ENCODE data around the gene PSKH1. TPM values are rescaled to one million over a fixed set of nuclear protein-coding genes. Genes with fewer than 3 reads are reported as not detected.
"Not testable (repeated sequence)": the region's sequence is repeated elsewhere in the genome, so short reads cannot be mapped to it uniquely, and the experiment has no call there.

Gene PSKH1
- total RNA-seq, 2 experiments from 2014 or later: 10.0 to 11.7 TPM

- H3K27ac Mint-ChIP-seq: no peak overlapping the region
- POLR2A ChIA-PET: no interaction called here
- CTCF ChIA-PET: interaction anchor here (1.1 to 1.8 kb wide), 2 partner anchors 39 to 56 kb away, joined by 3 to 4 read pairs; no protein-coding TSS in a partner anchor
- H3K36me3 Mint-ChIP-seq: no peaks in the 10 kb centered on the region
- H3K9me3 Mint-ChIP-seq: no peaks in the 10 kb centered on the region
- intact Hi-C loops (cut with micrococcal nuclease): no loop called here
- H3K4me3 Mint-ChIP-seq: no peak overlapping the region
- no peaks in the 10 kb centered on the region for H3K27me3 Mint-ChIP-seq
- DNase-seq: no peak
- H3K4me1 Mint-ChIP-seq (ENCODE audit: low read depth): peaks cover 28% of the 10 kb centered on the region
These were observed 37.3 kb upstream of the PSKH1 start for GRCh38 chr16:67855789-67856188.

- H3K36me3 Mint-ChIP-seq: no peaks in the 10 kb centered on the region
- no peaks in the 10 kb centered on the region for H3K9me3 Mint-ChIP-seq
- no peak overlapping the region for H3K4me3 Mint-ChIP-seq
- H3K27ac Mint-ChIP-seq: no peak overlapping the region
- no peaks in the 10 kb centered on the region for H3K27me3 Mint-ChIP-seq
- ChIA-PET POLR2A (interaction anchor here (1.1 kb wide), 1 partner anchor 9 kb away, joined by 4 read pairs; the partner anchor contains the start of gene CENPT), CTCF (interaction anchor here (0.7 to 2.2 kb wide), 6 partner anchors 9 to 229 kb away, joined by 3 to 8 read pairs (median 3); partner anchors contain the start of gene NRN1L)
- no peak for DNase-seq
- peaks cover 37% of the 10 kb centered on the region for H3K4me1 Mint-ChIP-seq (ENCODE audit: low read depth)
- intact Hi-C loops (cut with micrococcal nuclease): no loop called here
These were observed 36.0 kb upstream of the PSKH1 start for GRCh38 chr16:67856927-67857546.

GRCh38 chr16:67857547-67858233 lies 35.4 kb upstream of the PSKH1 start:
- POLR2A ChIA-PET: interaction anchor here (1.1 kb wide), 1 partner anchor 10 kb away, joined by 4 read pairs; the partner anchor contains the start of gene CENPT
- H3K4me3 Mint-ChIP-seq: no peak overlapping the region
- no peaks in the 10 kb centered on the region for H3K27me3 Mint-ChIP-seq
- peak; percentile 63 for DNase-seq
- peaks cover 38% of the 10 kb centered on the region for H3K4me1 Mint-ChIP-seq (ENCODE audit: low read depth)
- CTCF ChIA-PET: interaction anchor here (0.7 to 2.2 kb wide), 6 partner anchors 8 to 228 kb away, joined by 3 to 8 read pairs (median 3); partner anchors contain the start of gene NRN1L
- peak overlapping the region; percentile 3 for H3K27ac Mint-ChIP-seq
- intact Hi-C loops (cut with micrococcal nuclease): no loop called here
- no peaks in the 10 kb centered on the region for H3K36me3 Mint-ChIP-seq
- H3K9me3 Mint-ChIP-seq: no peaks in the 10 kb centered on the region

- no peak for DNase-seq
- no peaks in the 10 kb centered on the region for H3K36me3 Mint-ChIP-seq
- H3K27ac Mint-ChIP-seq: peak overlapping the region; percentile 9
- H3K4me1 Mint-ChIP-seq (ENCODE audit: low read depth): peaks cover 38% of the 10 kb centered on the region
- no peaks in the 10 kb centered on the region for H3K27me3 Mint-ChIP-seq
- intact Hi-C loops (cut with micrococcal nuclease): no loop called here
- ChIA-PET CTCF (interaction anchor here (1.4 to 2.2 kb wide), 2 partner anchors 7 to 42 kb away, joined by 3 to 8 read pairs; no protein-coding TSS in a partner anchor), POLR2A (interaction anchor here (0.6 kb wide), 1 partner anchor 28 kb away, joined by 4 read pairs; no protein-coding TSS in a partner anchor)
- H3K9me3 Mint-ChIP-seq: no peaks in the 10 kb centered on the region
- no peak overlapping the region for H3K4me3 Mint-ChIP-seq
These were observed 34.6 kb upstream of the PSKH1 start for GRCh38 chr16:67858500-67858899.

GRCh38 chr16:67860589-67861398 lies 32.3 kb upstream of the PSKH1 start:
- H3K36me3 Mint-ChIP-seq: peaks cover 8% of the 10 kb centered on the region
- H3K4me1 Mint-ChIP-seq (ENCODE audit: low read depth): peaks cover 32% of the 10 kb centered on the region
- no peaks in the 10 kb centered on the region for H3K27me3 Mint-ChIP-seq
- no peak overlapping the region for H3K27ac Mint-ChIP-seq
- ChIA-PET POLR2A (no interaction called here), CTCF (interaction anchor here (0.6 to 3.4 kb wide), 4 partner anchors 23 to 68 kb away, joined by 3 to 20 read pairs (median 3); no protein-coding TSS in a partner anchor)
- no peak overlapping the region for H3K4me3 Mint-ChIP-seq
- intact Hi-C loops (cut with micrococcal nuclease): no loop called here
- no peak for DNase-seq
- H3K9me3 Mint-ChIP-seq: no peaks in the 10 kb centered on the region

- peaks cover 13% of the 10 kb centered on the region for H3K36me3 Mint-ChIP-seq
- no peaks in the 10 kb centered on the region for H3K27me3 Mint-ChIP-seq
- no peaks in the 10 kb centered on the region for H3K9me3 Mint-ChIP-seq
- ChIA-PET CTCF (interaction anchor here (0.6 to 3.4 kb wide), 4 partner anchors 22 to 67 kb away, joined by 3 to 20 read pairs (median 8); no protein-coding TSS in a partner anchor), POLR2A (no interaction called here)
- intact Hi-C loops (cut with micrococcal nuclease): no loop called here
- no peak overlapping the region for H3K4me3 Mint-ChIP-seq
- H3K27ac Mint-ChIP-seq: no peak overlapping the region
- H3K4me1 Mint-ChIP-seq (ENCODE audit: low read depth): peaks cover 26% of the 10 kb centered on the region
- no peak for DNase-seq
These were observed 31.2 kb upstream of the PSKH1 start for GRCh38 chr16:67861877-67862276.

GRCh38 chr16:67862623-67863583 lies 30.2 kb upstream of the PSKH1 start:
- Mint-ChIP-seq H3K27me3 (no peaks in the 10 kb centered on the region), H3K4me3 (no peak overlapping the region), H3K36me3 (peaks cover 13% of the 10 kb centered on the region), H3K27ac (no peak overlapping the region), H3K4me1 (ENCODE audit: low read depth) (peaks cover 16% of the 10 kb centered on the region), H3K9me3 (no peaks in the 10 kb centered on the region)
- ChIA-PET CTCF (interaction anchor here (1.6 to 3.4 kb wide), 3 partner anchors 21 to 48 kb away, joined by 3 to 20 read pairs (median 14); no protein-coding TSS in a partner anchor), POLR2A (no interaction called here)
- intact Hi-C loops (cut with micrococcal nuclease): no loop called here
- DNase-seq: no peak

- POLR2A ChIA-PET; H3K27ac Mint-ChIP-seq; H3K27me3 Mint-ChIP-seq; intact Hi-C loops (cut with micrococcal nuclease); H3K4me3 Mint-ChIP-seq; DNase-seq; H3K9me3 Mint-ChIP-seq: not testable (repeated sequence)
- CTCF ChIA-PET: interaction anchor here (3.4 kb wide), 1 partner anchor 48 kb away, joined by 20 read pairs; no protein-coding TSS in a partner anchor
- Mint-ChIP-seq H3K36me3 (peaks cover 13% of the 10 kb centered on the region), H3K4me1 (ENCODE audit: low read depth) (peaks cover 10% of the 10 kb centered on the region)
These were observed 29.0 kb upstream of the PSKH1 start for GRCh38 chr16:67864044-67864443.

GRCh38 chr16:67864594-67864993 lies 28.5 kb upstream of the PSKH1 start:
- POLR2A ChIA-PET: no interaction called here
- H3K27me3 Mint-ChIP-seq: no peaks in the 10 kb centered on the region
- peaks cover 10% of the 10 kb centered on the region for H3K4me1 Mint-ChIP-seq (ENCODE audit: low read depth)
- no peak overlapping the region for H3K27ac Mint-ChIP-seq
- H3K36me3 Mint-ChIP-seq: peaks cover 13% of the 10 kb centered on the region
- DNase-seq: no peak
- H3K4me3 Mint-ChIP-seq: no peak overlapping the region
- CTCF ChIA-PET: interaction anchor here (3.3 kb wide), 1 partner anchor 49 kb away, joined by 22 read pairs; no protein-coding TSS in a partner anchor
- intact Hi-C loops (cut with micrococcal nuclease): no loop called here
- no peaks in the 10 kb centered on the region for H3K9me3 Mint-ChIP-seq

GRCh38 chr16:67865318-67865717 lies 27.7 kb upstream of the PSKH1 start:
- CTCF ChIA-PET: interaction anchor here (0.6 to 3.3 kb wide), 5 partner anchors 8 to 438 kb away, joined by 3 to 22 read pairs (median 3); no protein-coding TSS in a partner anchor
- H3K27ac Mint-ChIP-seq: no peak overlapping the region
- H3K9me3 Mint-ChIP-seq: no peaks in the 10 kb centered on the region
- H3K36me3 Mint-ChIP-seq: peaks cover 14% of the 10 kb centered on the region
- peak; percentile 32 for DNase-seq
- peaks cover 10% of the 10 kb centered on the region for H3K4me1 Mint-ChIP-seq (ENCODE audit: low read depth)
- no peak overlapping the region for H3K4me3 Mint-ChIP-seq
- POLR2A ChIA-PET: interaction anchor here (0.7 kb wide), 1 partner anchor 21 kb away, joined by 3 read pairs; no protein-coding TSS in a partner anchor
- intact Hi-C loops (cut with micrococcal nuclease): no loop called here
- H3K27me3 Mint-ChIP-seq: no peaks in the 10 kb centered on the region

GRCh38 chr16:67868290-67868689 lies 24.8 kb upstream of the PSKH1 start:
- intact Hi-C loops (cut with micrococcal nuclease): no loop called here
- H3K9me3 Mint-ChIP-seq: no peaks in the 10 kb centered on the region
- no peak overlapping the region for H3K27ac Mint-ChIP-seq
- no peak overlapping the region for H3K4me3 Mint-ChIP-seq
- ChIA-PET POLR2A (interaction anchor here (0.6 kb wide), 2 partner anchors 33 kb away, joined by 3 to 5 read pairs; no protein-coding TSS in a partner anchor), CTCF (interaction anchor here (1.1 to 3.5 kb wide), 3 partner anchors 15 to 172 kb away, joined by 3 to 18 read pairs (median 5); partner anchors contain the start of gene NRN1L)
- peaks cover 7% of the 10 kb centered on the region for H3K4me1 Mint-ChIP-seq (ENCODE audit: low read depth)
- no peaks in the 10 kb centered on the region for H3K27me3 Mint-ChIP-seq
- no peak for DNase-seq
- peaks cover 20% of the 10 kb centered on the region for H3K36me3 Mint-ChIP-seq

All from activated CD4-positive, alpha-beta memory T cell treated with anti-CD3 and anti-CD28 coated beads for 36 hours (primary cell).